ENCODE data around the gene RFC4. TPM values are rescaled to one million over a fixed set of nuclear protein-coding genes. Genes with fewer than 3 reads are reported as not detected.

RFC4 gene
- total and polyA plus RNA-seq, 11 donors = 4.6 to 21.0 (median 7.9) TPM

DNA sequence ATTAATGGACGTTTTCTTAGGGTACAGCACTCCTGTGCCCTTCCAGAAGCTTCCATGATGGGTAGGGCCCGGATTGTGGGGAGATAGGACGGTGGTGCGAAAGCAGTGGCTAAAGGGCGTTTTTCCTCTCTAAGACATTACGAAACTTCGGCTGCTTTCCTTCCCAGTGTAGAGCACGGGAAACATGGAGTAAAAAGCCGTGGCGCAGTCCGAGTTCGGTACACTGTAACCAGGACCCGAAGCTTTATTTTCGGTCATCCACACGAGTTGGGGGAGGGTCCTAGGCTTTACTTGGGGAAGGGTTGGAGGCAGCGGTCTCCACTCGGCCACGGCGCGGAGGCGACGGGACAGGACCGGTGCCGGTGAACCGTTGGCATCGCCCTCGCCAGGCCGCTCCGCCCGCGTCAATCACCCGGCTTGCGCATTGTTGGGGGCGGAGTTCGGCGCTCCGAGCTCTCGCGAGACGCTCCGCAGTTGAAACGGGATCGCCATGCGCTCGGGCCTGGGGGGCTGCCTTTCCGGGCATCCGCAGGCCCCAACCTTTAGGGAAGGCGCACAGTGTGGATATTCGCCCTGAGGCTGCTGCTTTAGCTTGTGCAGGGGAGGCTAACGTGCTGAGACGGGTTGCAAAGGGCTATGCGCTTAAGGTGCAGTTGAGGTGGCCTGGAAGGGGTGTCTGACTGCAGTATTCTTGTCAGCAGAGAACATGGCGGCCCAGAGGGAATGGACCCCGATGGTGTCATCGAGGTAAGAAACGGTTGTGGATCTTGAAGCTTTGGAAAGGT, 22.4 kb downstream of the RFC4 start:
- peak; percentile 89 to 94 (median 90) for ATAC-seq
- peaks cover 6 to 52% (median 46%) of the 10 kb centered on the region in 9 donors for H3K36me3 ChIP-seq

DNA sequence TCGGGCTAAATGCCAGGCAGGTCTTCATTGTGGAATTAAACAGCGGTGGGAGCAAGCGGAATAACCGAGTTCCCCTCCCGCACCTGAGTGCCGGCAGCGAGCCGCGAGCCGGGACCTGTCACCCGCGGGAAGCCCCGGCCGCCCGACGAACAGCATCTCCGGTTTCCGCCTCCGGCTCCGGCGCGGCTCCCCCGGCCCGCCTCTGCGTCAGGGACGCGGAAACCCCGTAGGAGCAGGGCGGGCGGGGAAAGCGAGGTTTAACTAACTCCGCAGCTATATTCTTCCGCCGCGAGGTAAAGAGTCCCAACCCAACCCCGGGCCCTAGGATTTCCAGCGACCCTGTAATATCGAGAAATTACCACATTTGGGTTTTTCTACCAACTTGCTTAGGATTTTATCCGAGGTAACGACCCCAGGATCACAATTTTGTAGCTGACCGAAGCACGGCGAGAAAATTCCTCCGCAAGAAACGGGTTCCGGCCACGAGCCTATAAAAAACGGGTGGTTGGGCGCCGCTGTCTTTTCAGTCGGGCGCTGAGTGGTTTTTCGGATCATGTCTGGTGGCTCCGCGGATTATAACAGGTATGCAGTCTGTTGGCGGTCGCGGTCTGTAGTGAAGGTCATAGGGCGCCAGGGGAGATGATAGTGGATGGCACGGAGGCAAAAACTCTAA, 23.1 kb downstream of the RFC4 start, which contains the start of gene EIF4A2:
TSS of gene EIF4A2 (plus strand) at position 520 of the 673 bp plus-strand sequence. CDS start at position 554, 34 bp downstream.
- intact Hi-C loops (cut with DNase I) = loop anchor here in 4 of 10 donors (2.0 to 10.0 kb wide), 5 partner anchors 149 to 848 kb away; partner anchors contain the start of genes TRA2B (in 2 of the 4), DNAJB11 (in 1 of the 4), ST6GAL1 (in 1 of the 4) and TBCCD1 (in 1 of the 4)

More for the DNA sequence above, 22.4 kb downstream of the RFC4 start:
- intact Hi-C loops (cut with DNase I) = loop anchor here in 4 of 10 donors (2.0 to 10.0 kb wide), 5 partner anchors 148 to 849 kb away; partner anchors contain the start of genes TRA2B (in 2 of the 4), DNAJB11 (in 1 of the 4), ST6GAL1 (in 1 of the 4) and TBCCD1 (in 1 of the 4)
- 0 to 1% (median 1%) methylated on average over 17 to 56 of the region's 56 CpGs for WGBS, 4 donors
- peak; percentile 89 to 95 (median 90) for DNase-seq
- peak overlapping the region; percentile 71 to 97 (median 84) for H3K4me3 ChIP-seq
- H3K27me3 ChIP-seq = no peaks in the 10 kb centered on the region
- H3K9me3 ChIP-seq = no peaks in the 10 kb centered on the region
- TF ChIP-seq, protein P1, sequence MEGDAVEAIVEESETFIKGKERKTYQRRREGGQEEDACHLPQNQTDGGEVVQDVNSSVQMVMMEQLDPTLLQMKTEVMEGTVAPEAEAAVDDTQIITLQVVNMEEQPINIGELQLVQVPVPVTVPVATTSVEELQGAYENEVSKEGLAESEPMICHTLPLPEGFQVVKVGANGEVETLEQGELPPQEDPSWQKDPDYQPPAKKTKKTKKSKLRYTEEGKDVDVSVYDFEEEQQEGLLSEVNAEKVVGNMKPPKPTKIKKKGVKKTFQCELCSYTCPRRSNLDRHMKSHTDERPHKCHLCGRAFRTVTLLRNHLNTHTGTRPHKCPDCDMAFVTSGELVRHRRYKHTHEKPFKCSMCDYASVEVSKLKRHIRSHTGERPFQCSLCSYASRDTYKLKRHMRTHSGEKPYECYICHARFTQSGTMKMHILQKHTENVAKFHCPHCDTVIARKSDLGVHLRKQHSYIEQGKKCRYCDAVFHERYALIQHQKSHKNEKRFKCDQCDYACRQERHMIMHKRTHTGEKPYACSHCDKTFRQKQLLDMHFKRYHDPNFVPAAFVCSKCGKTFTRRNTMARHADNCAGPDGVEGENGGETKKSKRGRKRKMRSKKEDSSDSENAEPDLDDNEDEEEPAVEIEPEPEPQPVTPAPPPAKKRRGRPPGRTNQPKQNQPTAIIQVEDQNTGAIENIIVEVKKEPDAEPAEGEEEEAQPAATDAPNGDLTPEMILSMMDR (IDR thresholded peaks at IDR 0.05) = no peak
- peak; percentile 8 to 55 for TF ChIP-seq POLR2A (IDR thresholded peaks at IDR 0.05)
- peak overlapping the region; percentile 95 to 100 (median 99) for H3K27ac ChIP-seq
- peaks cover 7 to 52% (median 40%) of the 10 kb centered on the region in 12 donors for H3K4me1 ChIP-seq

DNA sequence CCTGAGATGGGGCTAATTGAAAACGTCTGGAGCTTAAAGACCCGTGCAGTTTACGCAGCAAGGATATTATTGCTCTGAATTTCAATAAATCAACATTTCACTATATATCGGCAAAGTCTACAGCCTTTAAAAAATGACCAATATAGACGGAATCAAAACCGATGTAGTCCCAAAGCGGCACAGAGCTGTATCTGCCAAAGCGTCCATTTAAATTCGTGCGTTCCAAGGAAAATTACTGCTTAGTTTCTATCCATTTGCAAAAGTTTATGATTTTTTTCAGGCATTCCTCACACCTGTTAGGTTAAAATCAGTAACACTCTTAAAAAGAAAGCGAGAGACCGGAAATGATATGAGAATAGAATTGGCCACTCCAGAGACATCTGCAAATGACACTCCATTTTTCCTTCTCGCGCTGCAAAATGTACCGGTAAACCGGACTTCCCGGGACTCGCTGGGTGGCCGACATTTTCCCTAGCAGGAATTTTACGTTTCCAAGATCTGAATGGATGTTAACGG, 23.7 kb downstream of the RFC4 start:
- peak overlapping the region; percentile 95 to 100 (median 99) for H3K27ac ChIP-seq
- no peak for DNase-seq
- H3K36me3 ChIP-seq = peaks cover 6 to 39% (median 33%) of the 10 kb centered on the region in 9 donors
- H3K4me1 ChIP-seq = peaks cover 7 to 39% (median 29%) of the 10 kb centered on the region in 12 donors
- intact Hi-C loops (cut with DNase I) = loop anchor here in 4 of 10 donors (2.0 to 10.0 kb wide), 5 partner anchors 150 to 848 kb away; partner anchors contain the start of genes TRA2B (in 2 of the 4), DNAJB11 (in 1 of the 4), ST6GAL1 (in 1 of the 4) and TBCCD1 (in 1 of the 4)
- WGBS, 4 donors = 5 to 9% (median 6%) methylated on average over 21 of the region's 21 CpGs
- TF ChIP-seq, protein P1 (IDR thresholded peaks at IDR 0.05) = no peak
- no peak for TF ChIP-seq POLR2A (IDR thresholded peaks at IDR 0.05)
- H3K4me3 ChIP-seq = peak overlapping the region; percentile 71 to 97 (median 84)
- ATAC-seq = peak in 2 of 4 donors; percentile 1 to 11
- H3K9me3 ChIP-seq = no peaks in the 10 kb centered on the region
- no peaks in the 10 kb centered on the region for H3K27me3 ChIP-seq

More for the DNA sequence above, 23.1 kb downstream of the RFC4 start, which contains the start of gene EIF4A2:
- WGBS, 4 donors = 0 to 1% (median 1%) methylated on average over 35 to 60 of the region's 60 CpGs
- H3K4me3 ChIP-seq = peak within 1 kb of the TSS; percentile 71 to 97 (median 84)
- DNase-seq = peak; percentile 92 to 95 (median 93)
- TF ChIP-seq, protein P1 (IDR thresholded peaks at IDR 0.05) = peak in 1 of 12 donors; percentile 10
- TF ChIP-seq POLR2A (IDR thresholded peaks at IDR 0.05) = peak in 1 of 2 donors; percentile 75
- H3K27ac ChIP-seq = peak within 1 kb of the TSS; percentile 95 to 100 (median 99)
- ATAC-seq = peak; percentile 84 to 91 (median 87)
- peaks cover 6 to 44% (median 39%) of the 10 kb centered on the region in 9 donors for H3K36me3 ChIP-seq
- peaks cover 7 to 45% (median 35%) of the 10 kb centered on the region in 12 donors for H3K4me1 ChIP-seq
- no peaks in the 10 kb centered on the region for H3K27me3 ChIP-seq
- H3K9me3 ChIP-seq = no peaks in the 10 kb centered on the region

Data from heart left ventricle (tissue), 16 donors.